DMS 273 (cell line): ENCODE results near the gene GNA14.
"Not testable (repeated sequence)": the region's sequence is repeated elsewhere in the genome, so short reads cannot be mapped to it uniquely, and the experiment has no call there.

ENCODE experiments used
- DNase-seq: peaks from one replicate; lab custom pipeline; 2025; ENCODE audit not compliant: unreplicated experiment; lab: John Stamatoyannopoulos, UW

Gene GNA14

DNA sequence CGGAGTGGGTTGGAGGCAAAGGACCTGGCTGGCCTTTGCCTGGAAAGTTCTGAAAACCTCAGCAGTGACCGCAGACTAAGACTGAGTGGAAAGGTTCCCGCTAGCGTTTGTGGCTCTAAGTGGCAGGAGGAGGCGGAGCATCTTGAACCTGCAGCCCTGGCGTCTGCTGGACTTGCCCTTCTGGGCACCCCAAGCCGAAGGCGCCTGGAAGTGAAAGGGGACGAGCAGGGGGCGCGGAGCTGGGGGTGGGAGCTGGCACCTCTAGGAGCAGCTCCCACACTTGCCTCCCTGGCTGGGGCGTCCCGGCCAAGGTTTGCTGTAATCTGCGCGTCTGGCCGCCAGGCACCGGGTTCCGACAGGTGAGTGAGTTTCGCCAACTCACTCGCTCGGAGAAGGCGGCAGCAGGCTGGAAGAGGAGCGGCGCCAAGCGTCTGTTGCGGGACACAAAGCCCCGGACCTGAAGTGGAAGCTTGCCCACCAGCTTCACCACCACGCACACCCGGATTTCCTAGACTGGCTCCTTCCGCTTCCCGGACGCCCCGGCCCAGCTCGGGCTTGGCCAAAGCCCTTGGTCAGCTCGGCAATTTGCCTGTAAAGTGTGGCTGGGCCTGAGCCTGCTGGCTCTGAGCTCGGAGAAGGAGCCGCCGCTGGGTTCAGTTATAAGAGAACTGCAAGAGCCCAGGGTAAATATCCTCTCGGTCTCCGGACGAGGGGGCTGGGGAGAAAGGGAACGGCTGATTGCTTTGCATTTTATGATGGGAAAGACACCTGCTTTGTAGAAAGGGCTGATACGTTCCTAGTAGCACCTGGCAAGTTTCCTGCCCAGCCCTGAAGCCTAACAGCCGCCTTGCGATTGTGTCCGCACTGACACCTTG lies at the start of gene GNA14:
Gene GNA14 (minus strand): TSS at position 89 of the 875 bp plus-strand sequence. CDS start 529 bp downstream, outside the sequence.
- DNase-seq, result peak; percentile 57

GRCh38 chr9:77697238-77697984 lies 49.3 kb upstream of the GNA14 start:
- DNase-seq, result no peak

DNA sequence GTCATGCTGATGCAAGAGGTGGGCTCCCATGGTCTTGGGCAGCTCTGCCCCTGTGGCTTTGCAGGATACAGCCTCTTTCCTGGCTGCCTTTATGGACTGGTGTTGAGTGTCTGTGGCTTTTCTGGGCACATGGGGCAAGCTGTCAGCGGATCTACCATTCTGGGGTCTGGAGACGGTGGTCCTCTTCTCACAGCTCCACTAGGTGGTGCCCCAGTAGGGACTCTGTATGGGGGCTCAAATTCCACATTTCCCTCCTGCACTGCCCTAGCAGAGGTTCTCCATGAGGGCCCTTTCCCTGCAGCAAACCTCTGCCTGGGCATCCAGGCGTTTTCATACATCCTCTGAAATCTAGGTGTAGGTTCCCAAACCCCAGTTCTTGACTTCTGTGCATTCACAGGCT lies 42.6 kb upstream of the GNA14 start:
- not testable (repeated sequence) for DNase-seq

DNA sequence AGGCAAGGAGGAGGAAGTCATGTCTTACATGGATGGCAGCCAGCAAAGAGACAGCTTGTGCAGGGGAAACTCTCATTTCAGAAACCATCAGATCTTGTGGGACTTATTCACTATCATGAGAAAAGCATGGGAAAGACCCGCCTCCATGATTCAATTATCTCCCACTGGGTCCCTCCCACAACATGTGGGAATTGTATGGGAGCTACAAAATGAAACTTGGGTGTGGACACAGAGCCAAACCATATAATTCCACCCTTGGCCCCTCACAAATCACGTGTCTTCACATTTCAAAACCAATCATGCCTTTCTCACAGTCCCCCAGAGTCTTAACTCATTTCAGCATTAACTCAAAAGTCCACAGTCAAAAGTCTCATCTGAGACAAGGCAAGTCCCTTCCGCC lies 42.0 kb upstream of the GNA14 start:
- not testable (repeated sequence) for DNase-seq

GRCh38 chr9:77687737-77688136 lies 39.6 kb upstream of the GNA14 start:
- DNase-seq, result not testable (repeated sequence)

GRCh38 chr9:77680581-77680980 lies 32.5 kb upstream of the GNA14 start:
- DNase-seq, result no peak

GRCh38 chr9:77679661-77680368 lies 31.7 kb upstream of the GNA14 start:
- no peak for DNase-seq

DNA sequence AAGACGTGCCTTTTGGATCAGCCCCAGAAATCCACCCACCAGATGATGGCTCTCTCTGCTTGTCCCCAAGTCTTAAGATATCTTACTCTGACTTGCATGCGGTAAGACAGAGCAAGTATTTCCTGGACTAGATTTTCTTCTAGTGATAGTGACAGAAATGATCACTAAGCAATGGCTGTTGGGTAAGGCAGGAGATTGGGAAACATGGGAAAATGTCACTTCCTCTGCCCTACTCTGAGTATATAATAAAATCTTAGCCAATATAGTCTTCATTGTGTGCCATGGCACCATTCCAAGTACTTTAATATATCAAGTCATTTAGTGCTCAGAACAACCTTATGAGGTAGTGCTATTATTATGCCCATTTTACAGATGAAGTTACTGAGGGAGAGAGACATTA lies 31.0 kb upstream of the GNA14 start:
- no peak for DNase-seq

GRCh38 chr9:77677957-77678535 lies 29.9 kb upstream of the GNA14 start:
- DNase-seq, result no peak

DNA sequence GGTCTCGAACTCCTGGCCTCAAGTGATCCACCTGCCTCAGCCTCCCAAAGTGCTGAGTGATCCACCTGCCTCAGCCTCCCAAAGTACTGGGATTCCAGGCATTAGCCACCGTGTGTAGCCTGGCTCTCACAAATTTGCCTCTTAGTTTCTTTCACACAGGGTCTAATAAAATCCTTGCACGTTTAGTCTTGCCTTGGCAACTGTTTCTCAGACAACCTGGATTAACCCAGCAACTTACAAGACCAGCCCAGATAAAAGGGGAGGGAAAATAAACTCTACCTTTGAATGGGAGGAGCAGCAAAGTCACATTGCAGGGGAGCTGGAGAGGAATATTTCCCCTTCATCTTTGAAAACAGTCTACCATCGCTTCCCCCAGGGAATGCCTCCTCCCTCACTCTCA lies 29.3 kb upstream of the GNA14 start:
- no peak for DNase-seq

DNA sequence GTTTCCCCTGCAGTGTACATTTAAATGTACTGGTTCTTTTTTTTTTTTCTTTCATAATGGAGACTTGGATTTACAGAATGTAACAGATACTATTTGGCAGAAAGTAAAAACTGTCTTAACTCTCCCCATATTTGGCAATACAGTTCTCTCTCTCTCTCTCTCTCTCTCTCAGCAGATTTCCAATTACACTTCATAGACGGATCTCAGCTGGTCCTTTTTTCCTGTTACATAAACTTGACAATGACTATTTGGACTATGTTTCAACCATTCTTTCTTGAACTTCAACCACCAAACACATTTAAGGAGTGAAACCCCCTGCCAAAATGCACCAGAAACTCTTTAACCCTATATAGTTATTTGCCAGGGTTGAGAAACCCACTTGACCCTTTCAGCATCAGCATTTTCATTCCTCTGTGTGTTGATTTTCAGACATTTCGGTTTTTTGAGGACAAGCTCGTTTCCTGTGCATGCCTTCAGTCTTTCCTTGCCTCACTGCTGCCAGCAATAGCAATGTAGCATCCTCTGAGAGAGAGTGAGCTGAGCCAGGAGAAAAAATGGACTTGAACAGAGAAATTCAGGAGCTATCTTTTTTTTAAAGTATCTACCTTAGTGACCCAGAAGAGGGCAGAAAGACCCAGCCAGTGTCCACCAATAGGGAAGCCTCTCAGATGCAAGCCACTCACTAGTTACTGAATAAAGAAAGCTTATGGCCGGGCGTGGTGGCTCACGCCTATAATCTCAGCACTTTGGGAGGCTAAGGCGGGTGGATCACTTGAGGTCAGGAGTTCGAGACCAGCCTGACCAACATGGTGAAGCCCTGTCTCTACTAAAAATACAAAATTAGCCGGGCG lies 26.0 kb upstream of the GNA14 start:
- peak; percentile 11 for DNase-seq

- DNase-seq, result no peak
These were observed 24.1 kb upstream of the GNA14 start for GRCh38 chr9:77672183-77672582.

DNA sequence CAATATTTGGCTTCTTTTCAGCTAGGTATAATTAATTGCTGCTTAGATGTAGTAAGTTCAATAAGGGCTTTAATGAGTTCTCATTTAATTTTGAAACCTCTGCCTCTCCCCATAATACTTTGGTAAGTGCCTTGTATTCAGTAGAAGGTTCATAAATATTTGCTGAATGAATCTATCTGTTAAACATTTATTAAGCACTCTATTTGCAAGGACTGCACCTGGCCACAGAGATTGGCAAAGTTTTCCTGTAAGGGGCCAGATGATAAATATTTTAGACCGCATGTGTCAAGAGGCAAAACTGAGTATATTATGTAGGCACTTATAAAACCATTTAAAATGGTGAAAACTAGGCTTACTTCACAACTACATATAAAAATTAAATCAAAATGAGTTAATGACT lies 19.0 kb upstream of the GNA14 start:
- no peak for DNase-seq

- DNase-seq, result no peak
These were observed 15.6 kb upstream of the GNA14 start for GRCh38 chr9:77663754-77664153.

DNA sequence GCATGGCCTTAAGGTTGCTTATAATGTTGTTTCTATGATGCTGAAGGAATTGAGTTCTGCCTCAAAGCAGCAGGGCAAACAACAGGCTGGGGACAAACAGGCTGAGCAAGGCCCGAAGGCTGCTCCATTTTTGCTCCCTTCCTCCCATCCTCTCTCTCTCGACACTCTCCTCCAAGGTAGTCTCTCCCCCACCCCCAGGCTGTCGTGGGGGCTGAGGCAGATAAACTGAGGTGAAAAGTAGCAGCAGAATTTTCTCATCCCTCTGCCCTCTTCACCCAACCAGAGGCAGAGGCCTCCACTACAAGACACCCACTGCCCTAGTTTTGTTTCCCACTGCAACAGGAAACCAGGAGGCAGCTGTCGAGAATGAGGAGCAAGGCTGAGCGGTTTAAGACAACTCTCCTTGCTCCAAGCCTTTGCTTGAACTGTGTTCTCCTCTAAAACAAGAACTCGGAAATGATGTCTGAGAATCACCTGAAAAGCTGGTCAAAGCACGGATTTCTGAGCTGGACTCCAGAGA lies 13.5 kb upstream of the GNA14 start:
- no peak for DNase-seq

DNA sequence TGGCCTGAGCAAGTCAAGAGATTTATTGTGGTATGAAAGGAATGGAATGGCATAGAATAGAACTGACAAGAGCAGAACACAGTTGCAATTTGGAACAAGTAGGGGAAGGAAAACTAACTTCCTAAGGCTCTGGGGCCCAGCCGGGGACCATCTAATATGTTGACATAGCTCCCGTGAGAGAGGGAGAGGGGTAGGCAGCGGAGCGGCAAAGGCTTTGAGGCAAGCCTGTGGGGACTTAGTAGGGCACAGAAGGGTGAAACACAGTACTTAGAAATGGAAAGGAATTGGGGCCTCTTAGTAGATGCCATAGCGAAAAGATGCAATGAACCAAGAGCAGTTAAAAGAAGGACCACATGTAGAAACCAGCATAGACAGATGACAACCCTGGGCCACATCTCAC lies 11.8 kb upstream of the GNA14 start:
- no peak for DNase-seq

DNA sequence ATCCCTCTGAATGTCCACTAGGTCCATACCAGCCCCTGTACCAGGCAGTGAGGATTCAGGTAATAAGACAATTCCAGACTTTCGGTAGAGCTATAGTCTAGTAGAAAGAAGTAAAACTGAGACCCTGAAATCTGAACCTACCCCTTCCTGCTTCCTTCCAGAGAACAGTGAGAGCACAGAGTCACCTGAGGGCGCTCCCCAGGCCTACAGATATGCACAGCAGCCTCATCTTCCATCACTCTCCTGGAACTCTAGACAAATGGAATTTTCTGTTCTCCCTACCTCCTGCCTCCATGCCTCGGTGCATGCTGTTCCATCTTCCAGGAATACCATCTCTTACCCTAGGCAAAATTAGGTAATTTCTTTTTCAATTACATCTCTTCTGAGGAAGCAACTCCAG lies 3.1 kb upstream of the GNA14 start:
- no peak for DNase-seq

GRCh38 chr9:77649109-77649812 lies 1.1 kb upstream of the GNA14 start:
- peak; percentile 46 for DNase-seq
